GM23248 (cell line): ENCODE results near the gene SCIMP.

Source experiments
- EZH2 ChIP-seq: fragments of 200-600 bp; sonication (generic); IDR thresholded peaks from 2 replicates; pipeline ENCODE4 v1.6.1; 2018; ENCODE audit warnings: antibody characterized with exemption, mild to moderate bottlenecking; ENCODE audit not compliant: insufficient read depth, poor library complexity, severe bottlenecking
- EZH2phosphoT487 ChIP-seq: fragments of 200-600 bp; sonication (generic); IDR thresholded peaks from 2 replicates; pipeline ENCODE4 v1.6.1; 2018; ENCODE audit warnings: antibody characterized with exemption, moderate library complexity, mild to moderate bottlenecking, low read depth; ENCODE audit not compliant: insufficient read depth

DNA sequence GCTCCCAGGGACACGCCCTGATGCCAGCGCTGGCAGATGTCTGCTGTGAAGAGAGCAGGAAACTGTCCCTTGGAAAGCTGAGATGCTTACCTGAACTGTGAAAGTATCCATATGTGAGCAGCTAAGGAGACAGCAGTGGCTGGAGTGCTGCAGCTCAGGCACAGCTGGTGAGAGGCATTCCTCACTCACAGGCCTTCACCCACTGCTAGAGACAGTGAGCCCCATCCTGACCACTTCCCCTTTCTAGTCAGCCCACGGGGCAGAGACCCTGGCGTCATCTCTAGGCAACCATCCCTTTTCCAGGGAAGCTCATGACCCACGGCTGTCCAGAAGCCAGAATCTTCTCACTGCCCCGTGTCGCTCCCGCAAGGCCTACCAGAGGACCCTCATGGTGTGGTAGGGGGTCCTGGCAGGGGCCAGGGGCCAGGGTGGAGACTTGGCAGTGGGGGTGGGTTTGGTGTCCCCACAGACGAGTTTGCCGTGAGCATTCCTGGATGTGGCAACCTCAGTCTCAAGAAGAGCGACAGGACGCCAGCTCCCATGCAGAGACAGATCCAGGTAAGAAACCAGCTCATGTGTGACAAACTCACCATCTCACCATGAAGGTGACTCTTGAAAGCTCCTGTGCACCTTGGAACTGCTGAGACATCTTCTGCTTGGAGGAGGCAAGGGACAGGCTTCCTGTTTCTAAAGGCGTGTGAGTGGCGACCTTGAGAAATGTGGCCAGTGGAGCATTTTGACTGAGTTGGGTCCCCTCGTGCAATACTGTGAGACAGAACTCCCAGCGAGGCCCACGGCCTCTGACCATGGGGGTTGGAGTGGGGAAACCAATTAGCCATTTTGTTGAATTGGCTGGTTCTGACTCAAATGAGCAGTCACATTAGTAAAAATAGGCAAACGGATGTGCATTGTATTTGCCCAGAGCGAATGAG, at the start of gene SCIMP:
- TF ChIP-seq EZH2 (no peak), EZH2phosphoT487 (no peak)
